ENCODE results near the gene YWHAB. TPM values are rescaled to one million over a fixed set of nuclear protein-coding genes. Genes with fewer than 3 reads are reported as not detected.
A peak's percentile ranks its signal among the peaks of the same experiment; 100 is the strongest.

The YWHAB gene
- total RNA-seq, 1 experiment from 2014 or later: 267 TPM

DNA sequence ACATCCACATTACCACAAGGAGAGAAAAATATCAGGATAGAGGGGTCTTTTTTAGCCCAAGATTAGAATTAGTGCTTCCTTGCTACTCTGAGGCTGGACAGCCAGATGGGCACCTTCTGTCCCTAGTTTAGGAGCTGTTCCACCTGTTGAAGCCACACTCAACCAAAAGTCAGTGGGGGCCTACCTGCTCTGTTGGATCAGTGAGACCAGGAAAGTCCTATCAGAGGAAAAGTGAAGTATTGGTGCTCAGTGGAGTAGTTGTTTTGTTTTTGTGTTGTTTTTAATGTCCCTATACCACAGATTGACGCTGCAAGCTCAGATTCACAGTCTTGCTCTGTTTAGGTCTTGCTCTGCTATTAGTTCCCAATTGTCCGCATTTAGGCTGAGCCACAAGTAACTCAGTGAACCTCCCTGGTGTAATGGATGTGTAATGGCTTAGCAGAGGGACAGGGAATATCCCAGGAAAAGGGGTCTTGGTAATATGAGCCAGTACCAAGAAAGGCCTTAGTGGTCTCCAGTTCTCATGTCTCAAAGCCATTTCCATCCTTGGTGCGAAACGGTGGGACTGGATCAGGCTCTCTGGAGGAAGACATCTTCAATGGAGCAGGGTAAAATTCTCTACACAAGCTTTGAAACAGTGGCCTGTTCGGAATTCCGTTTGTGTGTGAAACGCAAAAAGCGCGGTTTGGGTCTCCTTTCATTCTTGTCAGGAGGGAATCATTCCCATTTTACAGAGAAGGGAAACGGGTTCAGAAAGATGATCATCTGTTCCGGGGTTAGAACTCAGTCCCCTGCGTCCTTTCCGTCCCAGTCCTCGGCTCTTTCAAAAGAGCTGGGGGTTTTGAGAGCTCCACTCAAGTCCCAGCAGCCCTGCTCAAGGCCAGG, 23.7 kb downstream of the YWHAB start:
- Histone ChIP-seq H3K27ac (ENCODE audit: low read length) (peak overlapping the region; percentile 62), H3K4me1 (ENCODE audit: control insufficient read depth, insufficient read depth, low read length) (peaks cover 6% of the 10 kb centered on the region; the same call in 1 of the 2 replicates), H3K36me3 (ENCODE audit: control insufficient read depth, insufficient read depth, low read length) (peaks cover 26% of the 10 kb centered on the region), H3K4me3 (ENCODE audit: low read depth in 2 of 2, low read length in 2 of 2) (peak overlapping the region; percentile 91 to 93), H3K9me3 (ENCODE audit: control insufficient read depth, insufficient read depth, low read depth, low read length) (no peaks in the 10 kb centered on the region), H3K27me3 (ENCODE audit: control insufficient read depth, insufficient read depth, low read length) (no peaks in the 10 kb centered on the region)
- no TSS peak for BruUV-seq (replicated peaks)
- ChIA-PET POLR2A (interaction anchor here (0.6 to 0.7 kb wide), 2 partner anchors 49 to 387 kb away, joined by 4 to 6 read pairs; no protein-coding TSS in a partner anchor), CTCF (interaction anchor here (0.6 kb wide), 3 partner anchors 10 to 157 kb away, joined by 3 to 7 read pairs (median 5); no protein-coding TSS in a partner anchor)
- DNase-seq (ENCODE audit: low read depth, low spot score) (no peak), ATAC-seq (peak; percentile 29)
- intact Hi-C loops (cut with micrococcal nuclease; ENCODE audit: unreplicated experiment) (no loop called here), in situ Hi-C loops (cut with HindIII; ENCODE audit: low pct_unique_long_range_greater_than_20kb, low sequenced_read_pairs) (no loop called here)
- TF ChIP-seq, protein P1, sequence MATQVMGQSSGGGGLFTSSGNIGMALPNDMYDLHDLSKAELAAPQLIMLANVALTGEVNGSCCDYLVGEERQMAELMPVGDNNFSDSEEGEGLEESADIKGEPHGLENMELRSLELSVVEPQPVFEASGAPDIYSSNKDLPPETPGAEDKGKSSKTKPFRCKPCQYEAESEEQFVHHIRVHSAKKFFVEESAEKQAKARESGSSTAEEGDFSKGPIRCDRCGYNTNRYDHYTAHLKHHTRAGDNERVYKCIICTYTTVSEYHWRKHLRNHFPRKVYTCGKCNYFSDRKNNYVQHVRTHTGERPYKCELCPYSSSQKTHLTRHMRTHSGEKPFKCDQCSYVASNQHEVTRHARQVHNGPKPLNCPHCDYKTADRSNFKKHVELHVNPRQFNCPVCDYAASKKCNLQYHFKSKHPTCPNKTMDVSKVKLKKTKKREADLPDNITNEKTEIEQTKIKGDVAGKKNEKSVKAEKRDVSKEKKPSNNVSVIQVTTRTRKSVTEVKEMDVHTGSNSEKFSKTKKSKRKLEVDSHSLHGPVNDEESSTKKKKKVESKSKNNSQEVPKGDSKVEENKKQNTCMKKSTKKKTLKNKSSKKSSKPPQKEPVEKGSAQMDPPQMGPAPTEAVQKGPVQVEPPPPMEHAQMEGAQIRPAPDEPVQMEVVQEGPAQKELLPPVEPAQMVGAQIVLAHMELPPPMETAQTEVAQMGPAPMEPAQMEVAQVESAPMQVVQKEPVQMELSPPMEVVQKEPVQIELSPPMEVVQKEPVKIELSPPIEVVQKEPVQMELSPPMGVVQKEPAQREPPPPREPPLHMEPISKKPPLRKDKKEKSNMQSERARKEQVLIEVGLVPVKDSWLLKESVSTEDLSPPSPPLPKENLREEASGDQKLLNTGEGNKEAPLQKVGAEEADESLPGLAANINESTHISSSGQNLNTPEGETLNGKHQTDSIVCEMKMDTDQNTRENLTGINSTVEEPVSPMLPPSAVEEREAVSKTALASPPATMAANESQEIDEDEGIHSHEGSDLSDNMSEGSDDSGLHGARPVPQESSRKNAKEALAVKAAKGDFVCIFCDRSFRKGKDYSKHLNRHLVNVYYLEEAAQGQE (IDR thresholded peaks at IDR 0.05; ENCODE audit: insufficient read depth in 1 of 2, low read depth in 2 of 2, low read length in 1 of 2): no peak
- no peak for TF ChIP-seq TCF7L2 (IDR thresholded peaks at IDR 0.05; ENCODE audit: low read depth, low read length)
- TF ChIP-seq POLR2AphosphoS5 (IDR thresholded peaks at IDR 0.05; ENCODE audit: low read depth, low read length): no peak; the same call in 1 of the 2 replicates
- TF ChIP-seq, protein P2, sequence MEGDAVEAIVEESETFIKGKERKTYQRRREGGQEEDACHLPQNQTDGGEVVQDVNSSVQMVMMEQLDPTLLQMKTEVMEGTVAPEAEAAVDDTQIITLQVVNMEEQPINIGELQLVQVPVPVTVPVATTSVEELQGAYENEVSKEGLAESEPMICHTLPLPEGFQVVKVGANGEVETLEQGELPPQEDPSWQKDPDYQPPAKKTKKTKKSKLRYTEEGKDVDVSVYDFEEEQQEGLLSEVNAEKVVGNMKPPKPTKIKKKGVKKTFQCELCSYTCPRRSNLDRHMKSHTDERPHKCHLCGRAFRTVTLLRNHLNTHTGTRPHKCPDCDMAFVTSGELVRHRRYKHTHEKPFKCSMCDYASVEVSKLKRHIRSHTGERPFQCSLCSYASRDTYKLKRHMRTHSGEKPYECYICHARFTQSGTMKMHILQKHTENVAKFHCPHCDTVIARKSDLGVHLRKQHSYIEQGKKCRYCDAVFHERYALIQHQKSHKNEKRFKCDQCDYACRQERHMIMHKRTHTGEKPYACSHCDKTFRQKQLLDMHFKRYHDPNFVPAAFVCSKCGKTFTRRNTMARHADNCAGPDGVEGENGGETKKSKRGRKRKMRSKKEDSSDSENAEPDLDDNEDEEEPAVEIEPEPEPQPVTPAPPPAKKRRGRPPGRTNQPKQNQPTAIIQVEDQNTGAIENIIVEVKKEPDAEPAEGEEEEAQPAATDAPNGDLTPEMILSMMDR (IDR thresholded peaks at IDR 0.05): no peak
- no peak for TF ChIP-seq SIN3A (IDR thresholded peaks at IDR 0.05; ENCODE audit: borderline replicate concordance, insufficient read depth, low read depth, low read length)

- H3K27me3 ChIP-seq (ENCODE audit: control insufficient read depth, insufficient read depth, low read length): no peaks in the 10 kb centered on the region
- DNase-seq (ENCODE audit: low read depth, low spot score) (no peak), ATAC-seq (peak; percentile 96)
- H3K9me3 ChIP-seq (ENCODE audit: control insufficient read depth, insufficient read depth, low read depth, low read length): no peaks in the 10 kb centered on the region
- POLR2A ChIA-PET: interaction anchor here (0.6 to 0.7 kb wide), 2 partner anchors 48 to 386 kb away, joined by 4 to 6 read pairs; no protein-coding TSS in a partner anchor
- H3K27ac ChIP-seq (ENCODE audit: low read length): peak within 1 kb of the TSS; percentile 89
- TF ChIP-seq POLR2AphosphoS5 (IDR thresholded peaks at IDR 0.05; ENCODE audit: low read depth, low read length) (peak; percentile 76), TCF7L2 (IDR thresholded peaks at IDR 0.05; ENCODE audit: low read depth, low read length) (no peak), SIN3A (IDR thresholded peaks at IDR 0.05; ENCODE audit: borderline replicate concordance, insufficient read depth, low read depth, low read length) (peak; percentile 91; the same call in 1 of the 2 replicates)
- no TSS peak for BruUV-seq (replicated peaks)
- intact Hi-C loops (cut with micrococcal nuclease; ENCODE audit: unreplicated experiment) (no loop called here), in situ Hi-C loops (cut with HindIII; ENCODE audit: low pct_unique_long_range_greater_than_20kb, low sequenced_read_pairs) (no loop called here)
- peaks cover 21% of the 10 kb centered on the region for H3K36me3 ChIP-seq (ENCODE audit: control insufficient read depth, insufficient read depth, low read length)
- peaks cover 6% of the 10 kb centered on the region; the same call in 1 of the 2 replicates for H3K4me1 ChIP-seq (ENCODE audit: control insufficient read depth, insufficient read depth, low read length)
- peak within 1 kb of the TSS; percentile 91 to 93 for H3K4me3 ChIP-seq (ENCODE audit: low read depth in 2 of 2, low read length in 2 of 2)
- CTCF ChIA-PET: interaction anchor here (0.6 kb wide), 2 partner anchors 9 to 158 kb away, joined by 5 to 7 read pairs; no protein-coding TSS in a partner anchor
Measured at GRCh38 chr20:44909872-44910689, 24.6 kb downstream of the YWHAB start, which contains the start of gene PABPC1L. Gene PABPC1L (plus strand): TSS chr20:44910060. CDS start chr20:44910144, 84 bp downstream.
